ENCODE data around the gene PTGER2.

The PTGER2 gene, protein sequence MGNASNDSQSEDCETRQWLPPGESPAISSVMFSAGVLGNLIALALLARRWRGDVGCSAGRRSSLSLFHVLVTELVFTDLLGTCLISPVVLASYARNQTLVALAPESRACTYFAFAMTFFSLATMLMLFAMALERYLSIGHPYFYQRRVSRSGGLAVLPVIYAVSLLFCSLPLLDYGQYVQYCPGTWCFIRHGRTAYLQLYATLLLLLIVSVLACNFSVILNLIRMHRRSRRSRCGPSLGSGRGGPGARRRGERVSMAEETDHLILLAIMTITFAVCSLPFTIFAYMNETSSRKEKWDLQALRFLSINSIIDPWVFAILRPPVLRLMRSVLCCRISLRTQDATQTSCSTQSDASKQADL

DNA sequence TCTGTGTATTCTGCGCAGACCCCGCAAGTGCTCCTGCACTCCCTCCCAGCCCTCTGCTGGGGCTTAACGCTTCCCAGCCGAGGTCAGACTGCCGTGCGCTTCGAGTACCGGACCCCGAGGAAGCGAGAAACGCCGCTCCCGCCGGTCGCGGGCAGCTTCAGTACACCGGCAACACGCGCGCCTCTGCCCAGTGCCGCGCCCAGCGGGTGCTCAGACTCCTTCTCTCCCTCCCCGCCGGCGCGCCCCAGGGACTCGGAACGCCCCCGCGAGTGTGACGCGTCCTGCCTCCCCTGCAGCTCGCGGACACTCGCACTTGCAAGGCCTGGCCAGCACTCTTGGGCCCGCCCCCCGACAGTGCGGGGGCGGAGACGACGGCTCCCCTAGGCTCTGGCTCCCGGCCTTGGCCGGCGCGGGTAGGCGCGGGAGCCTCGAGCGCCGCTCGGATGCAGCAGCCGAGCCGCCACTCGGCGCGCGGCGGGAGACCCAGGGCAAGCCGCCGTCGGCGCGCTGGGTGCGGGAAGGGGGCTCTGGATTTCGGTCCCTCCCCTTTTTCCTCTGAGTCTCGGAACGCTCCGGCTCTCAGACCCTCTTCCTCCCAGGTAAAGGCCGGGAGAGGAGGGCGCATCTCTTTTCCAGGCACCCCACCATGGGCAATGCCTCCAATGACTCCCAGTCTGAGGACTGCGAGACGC is at the start of gene PTGER2:
Gene PTGER2, plus strand, starts transcription at position 410 of the 692 bp plus-strand sequence. Its CDS starts 237 bp downstream, at position 647.
- H3K4me3 ChIP-seq (ENCODE audit: low read length): peak within 1 kb of the TSS; percentile 35
- TF ChIP-seq, protein P1, sequence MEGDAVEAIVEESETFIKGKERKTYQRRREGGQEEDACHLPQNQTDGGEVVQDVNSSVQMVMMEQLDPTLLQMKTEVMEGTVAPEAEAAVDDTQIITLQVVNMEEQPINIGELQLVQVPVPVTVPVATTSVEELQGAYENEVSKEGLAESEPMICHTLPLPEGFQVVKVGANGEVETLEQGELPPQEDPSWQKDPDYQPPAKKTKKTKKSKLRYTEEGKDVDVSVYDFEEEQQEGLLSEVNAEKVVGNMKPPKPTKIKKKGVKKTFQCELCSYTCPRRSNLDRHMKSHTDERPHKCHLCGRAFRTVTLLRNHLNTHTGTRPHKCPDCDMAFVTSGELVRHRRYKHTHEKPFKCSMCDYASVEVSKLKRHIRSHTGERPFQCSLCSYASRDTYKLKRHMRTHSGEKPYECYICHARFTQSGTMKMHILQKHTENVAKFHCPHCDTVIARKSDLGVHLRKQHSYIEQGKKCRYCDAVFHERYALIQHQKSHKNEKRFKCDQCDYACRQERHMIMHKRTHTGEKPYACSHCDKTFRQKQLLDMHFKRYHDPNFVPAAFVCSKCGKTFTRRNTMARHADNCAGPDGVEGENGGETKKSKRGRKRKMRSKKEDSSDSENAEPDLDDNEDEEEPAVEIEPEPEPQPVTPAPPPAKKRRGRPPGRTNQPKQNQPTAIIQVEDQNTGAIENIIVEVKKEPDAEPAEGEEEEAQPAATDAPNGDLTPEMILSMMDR (IDR thresholded peaks at IDR 0.05; ENCODE audit: insufficient read depth, low read depth, low read length, missing control alignments): no peak
- peak; percentile 84 for DNase-seq (ENCODE audit: low read depth)

DNA sequence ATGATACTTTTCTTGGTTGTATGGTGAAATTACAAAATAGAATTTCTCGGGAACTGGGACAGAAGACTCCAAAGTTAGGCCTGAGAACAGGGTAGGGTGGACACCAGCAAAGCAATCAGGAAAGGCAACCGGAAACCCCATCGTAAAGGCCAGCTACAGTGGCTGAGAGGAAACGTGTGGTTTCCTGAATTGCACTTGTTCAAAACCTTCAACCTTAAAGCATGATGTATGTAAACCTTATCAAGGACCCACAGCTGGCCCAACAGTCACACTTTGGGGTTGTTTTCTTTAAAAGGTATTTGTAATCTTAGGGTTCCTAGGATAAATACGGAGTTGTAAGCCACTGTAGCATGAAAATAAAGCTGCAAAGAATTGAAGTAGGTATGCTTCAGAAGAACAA is 48.9 kb upstream of the PTGER2 start:
- TF ChIP-seq, protein P1 (IDR thresholded peaks at IDR 0.05; ENCODE audit: insufficient read depth, low read depth, low read length, missing control alignments): no peak
- H3K4me3 ChIP-seq (ENCODE audit: low read length): no peak overlapping the region
- no peak for DNase-seq (ENCODE audit: low read depth)

DNA sequence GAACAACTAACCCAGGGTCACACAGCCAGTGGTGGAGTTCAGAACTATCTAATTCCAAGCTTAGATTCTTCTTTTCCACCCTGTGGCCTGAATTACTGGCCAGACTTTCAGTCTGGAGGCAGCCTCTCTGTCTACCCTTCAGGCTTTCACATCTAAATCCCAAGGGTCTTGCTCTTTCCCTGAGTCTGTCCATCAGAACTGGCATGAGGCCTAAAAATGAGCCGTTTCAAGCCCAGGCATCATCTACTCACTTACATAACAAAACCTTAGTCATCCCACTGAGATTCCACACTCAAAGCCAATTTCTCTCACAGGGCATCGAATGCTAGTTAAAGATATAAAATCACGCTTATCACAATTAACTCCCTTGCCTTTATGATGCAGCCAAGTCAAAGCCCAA is 47.9 kb upstream of the PTGER2 start:
- DNase-seq (ENCODE audit: low read depth): peak; percentile 45
- TF ChIP-seq, protein P1 (IDR thresholded peaks at IDR 0.05; ENCODE audit: insufficient read depth, low read depth, low read length, missing control alignments): no peak

DNA sequence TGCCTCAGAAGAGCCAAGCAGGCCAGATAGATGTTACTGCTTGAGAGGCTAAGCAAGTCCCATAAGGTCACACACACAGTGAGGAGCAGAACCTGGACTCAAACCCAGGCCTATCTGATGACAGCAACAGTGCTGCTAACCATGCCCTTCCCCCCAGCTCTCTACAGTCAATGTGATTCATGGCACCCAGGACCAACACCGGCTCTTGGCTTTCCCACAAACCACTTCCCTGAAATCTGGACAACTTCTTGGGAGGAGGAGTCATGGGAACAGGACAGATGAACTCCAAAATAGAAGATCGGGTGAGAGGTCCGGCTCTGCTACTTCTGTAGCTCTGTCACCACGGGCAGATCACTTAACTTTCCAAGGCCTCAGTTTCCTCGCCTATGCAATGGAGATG is 47.3 kb upstream of the PTGER2 start:
- H3K4me3 ChIP-seq (ENCODE audit: low read length): no peak overlapping the region
- DNase-seq (ENCODE audit: low read depth): no peak
- TF ChIP-seq, protein P1 (IDR thresholded peaks at IDR 0.05; ENCODE audit: insufficient read depth, low read depth, low read length, missing control alignments): no peak

More for the DNA sequence above, 47.9 kb upstream of the PTGER2 start:
- H3K4me3 ChIP-seq (ENCODE audit: low read length): no peak overlapping the region

DNA sequence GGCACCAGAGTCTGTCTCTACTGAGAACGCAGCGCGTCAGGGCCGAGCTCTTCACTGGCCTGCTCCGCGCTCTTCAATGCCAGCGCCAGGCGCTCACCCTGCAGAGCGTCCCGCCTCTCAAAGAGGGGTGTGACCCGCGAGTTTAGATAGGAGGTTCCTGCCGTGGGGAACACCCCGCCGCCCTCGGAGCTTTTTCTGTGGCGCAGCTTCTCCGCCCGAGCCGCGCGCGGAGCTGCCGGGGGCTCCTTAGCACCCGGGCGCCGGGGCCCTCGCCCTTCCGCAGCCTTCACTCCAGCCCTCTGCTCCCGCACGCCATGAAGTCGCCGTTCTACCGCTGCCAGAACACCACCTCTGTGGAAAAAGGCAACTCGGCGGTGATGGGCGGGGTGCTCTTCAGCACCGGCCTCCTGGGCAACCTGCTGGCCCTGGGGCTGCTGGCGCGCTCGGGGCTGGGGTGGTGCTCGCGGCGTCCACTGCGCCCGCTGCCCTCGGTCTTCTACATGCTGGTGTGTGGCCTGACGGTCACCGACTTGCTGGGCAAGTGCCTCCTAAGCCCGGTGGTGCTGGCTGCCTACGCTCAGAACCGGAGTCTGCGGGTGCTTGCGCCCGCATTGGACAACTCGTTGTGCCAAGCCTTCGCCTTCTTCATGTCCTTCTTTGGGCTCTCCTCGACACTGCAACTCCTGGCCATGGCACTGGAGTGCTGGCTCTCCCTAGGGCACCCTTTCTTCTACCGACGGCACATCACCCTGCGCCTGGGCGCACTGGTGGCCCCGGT is 46.4 kb upstream of the PTGER2 start, which contains the start of gene PTGDR:
Gene PTGDR, plus strand, starts transcription at position 198 of the 778 bp plus-strand sequence. Its CDS starts 117 bp downstream, at position 315.
- peak; percentile 13 for DNase-seq (ENCODE audit: low read depth)
- TF ChIP-seq, protein P1 (IDR thresholded peaks at IDR 0.05; ENCODE audit: insufficient read depth, low read depth, low read length, missing control alignments): no peak
- peak within 1 kb of the TSS; percentile 11 for H3K4me3 ChIP-seq (ENCODE audit: low read length)

DNA sequence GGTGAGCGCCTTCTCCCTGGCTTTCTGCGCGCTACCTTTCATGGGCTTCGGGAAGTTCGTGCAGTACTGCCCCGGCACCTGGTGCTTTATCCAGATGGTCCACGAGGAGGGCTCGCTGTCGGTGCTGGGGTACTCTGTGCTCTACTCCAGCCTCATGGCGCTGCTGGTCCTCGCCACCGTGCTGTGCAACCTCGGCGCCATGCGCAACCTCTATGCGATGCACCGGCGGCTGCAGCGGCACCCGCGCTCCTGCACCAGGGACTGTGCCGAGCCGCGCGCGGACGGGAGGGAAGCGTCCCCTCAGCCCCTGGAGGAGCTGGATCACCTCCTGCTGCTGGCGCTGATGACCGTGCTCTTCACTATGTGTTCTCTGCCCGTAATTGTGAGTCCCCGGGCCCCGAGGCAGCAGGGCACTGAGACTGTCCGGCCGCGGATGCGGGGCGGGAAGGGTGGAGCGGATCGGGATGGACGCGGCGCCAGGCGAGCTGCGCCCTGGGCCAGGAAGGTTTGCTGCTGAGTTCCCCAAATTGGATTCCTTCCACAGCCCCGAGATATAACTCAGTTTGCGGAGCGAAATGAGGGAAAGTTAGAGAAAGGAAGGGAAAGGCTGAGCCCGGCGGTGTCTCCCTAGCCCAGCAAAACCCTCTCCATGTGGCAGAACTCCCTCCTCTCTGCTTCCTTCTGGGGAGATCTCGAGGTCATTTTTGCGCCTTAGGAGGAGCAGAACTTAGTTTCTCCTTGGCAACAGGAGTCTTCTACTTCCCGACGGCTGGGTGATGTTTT is 45.6 kb upstream of the PTGER2 start:
- DNase-seq (ENCODE audit: low read depth): peak; percentile 10
- TF ChIP-seq, protein P1 (IDR thresholded peaks at IDR 0.05; ENCODE audit: insufficient read depth, low read depth, low read length, missing control alignments): no peak
- no peak overlapping the region for H3K4me3 ChIP-seq (ENCODE audit: low read length)
